DMS 273 treated with DMSO at 0.1 percent for 48 hours (cell line): Measurements from ENCODE around the gene ITIH1.

Source experiments
- DNase-seq: peaks from one replicate; lab custom pipeline; 2025; lab: John Stamatoyannopoulos, UW

The ITIH1 gene

DNA sequence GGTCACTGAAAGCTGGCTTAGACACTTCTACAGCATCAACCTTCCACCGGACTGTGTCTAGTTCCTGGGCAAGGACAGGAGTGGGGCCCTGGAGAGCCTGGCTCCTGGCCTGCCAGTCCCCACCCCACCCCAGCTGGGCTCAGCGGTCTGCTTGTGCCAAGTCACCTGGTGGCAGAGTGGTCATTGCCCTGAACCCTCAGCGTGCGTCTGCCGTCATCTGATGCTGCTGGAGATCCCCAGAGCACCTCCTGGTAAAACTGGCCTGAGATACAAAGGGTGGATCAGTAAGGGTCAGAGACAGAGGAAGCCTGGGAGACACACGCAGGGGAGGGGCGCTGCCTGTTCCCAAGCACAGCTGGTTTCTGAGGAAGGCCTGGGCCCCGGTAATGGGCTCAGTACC lies 36.4 kb downstream of the ITIH1 start:
- no peak for DNase-seq

DNA sequence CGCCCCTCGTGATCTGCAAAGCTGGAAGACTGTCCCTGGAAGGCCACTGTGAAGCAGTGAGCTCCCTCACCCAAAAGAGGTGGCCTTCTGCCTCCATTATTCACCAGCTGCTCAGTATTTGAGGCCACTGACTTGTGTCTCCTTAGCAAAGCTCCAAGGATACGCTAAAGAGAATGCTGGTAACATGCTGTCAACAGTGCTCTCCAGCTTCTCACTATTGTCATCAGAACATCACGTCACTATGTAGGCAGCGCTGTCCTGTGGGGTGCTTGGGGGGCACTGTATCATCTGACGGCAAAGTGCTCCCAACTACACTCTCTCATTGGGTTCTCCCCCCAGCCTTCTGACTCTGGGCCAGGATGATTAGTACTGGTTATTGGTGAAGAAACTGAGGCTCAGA lies 38.8 kb downstream of the ITIH1 start:
- no peak for DNase-seq

- DNase-seq: no peak
Observed at GRCh38 chr3:52816654-52817053, 39.3 kb downstream of the ITIH1 start.

GRCh38 chr3:52817221-52817620 lies 39.8 kb downstream of the ITIH1 start:
- no peak for DNase-seq

DNA sequence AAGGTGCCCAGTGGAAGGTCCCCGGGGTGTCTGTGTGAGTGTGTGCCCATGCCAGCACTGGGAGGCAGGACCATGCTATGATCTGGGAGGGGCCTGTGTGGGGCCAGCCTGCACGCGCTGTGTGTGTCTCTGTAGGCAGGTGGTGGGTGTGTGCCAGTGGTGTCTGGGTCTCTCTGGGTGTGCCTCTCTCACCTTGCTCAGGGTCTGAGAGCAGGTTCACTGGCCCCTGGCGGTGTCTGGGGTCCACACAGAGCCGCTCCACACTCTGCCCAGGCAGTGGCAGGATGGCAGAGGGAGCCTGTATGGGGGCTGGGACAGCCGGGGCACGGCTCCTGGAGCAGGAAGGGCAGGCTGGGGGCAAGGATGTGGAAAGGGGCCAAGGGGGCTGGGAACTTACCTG lies 40.5 kb downstream of the ITIH1 start:
- DNase-seq: no peak

DNA sequence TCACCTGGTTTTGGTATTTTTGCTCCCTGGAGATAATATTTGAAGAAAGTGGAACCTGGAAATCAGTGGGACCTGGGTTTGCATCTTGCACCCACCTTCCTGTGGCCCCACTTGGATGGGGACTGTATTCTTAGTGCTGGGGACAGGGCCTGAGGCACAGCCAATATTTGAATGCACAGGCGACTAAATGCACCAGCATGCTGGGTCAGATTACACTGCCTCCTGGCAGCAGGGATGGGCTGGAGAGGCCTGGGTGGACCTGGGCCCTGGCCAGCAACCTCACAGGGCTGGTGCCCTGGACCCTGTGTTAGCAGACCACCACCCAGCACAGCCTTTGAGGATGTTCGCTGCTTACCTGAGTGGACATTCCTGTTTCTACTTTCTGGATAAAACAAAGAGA lies 42.5 kb downstream of the ITIH1 start:
- no peak for DNase-seq

DNA sequence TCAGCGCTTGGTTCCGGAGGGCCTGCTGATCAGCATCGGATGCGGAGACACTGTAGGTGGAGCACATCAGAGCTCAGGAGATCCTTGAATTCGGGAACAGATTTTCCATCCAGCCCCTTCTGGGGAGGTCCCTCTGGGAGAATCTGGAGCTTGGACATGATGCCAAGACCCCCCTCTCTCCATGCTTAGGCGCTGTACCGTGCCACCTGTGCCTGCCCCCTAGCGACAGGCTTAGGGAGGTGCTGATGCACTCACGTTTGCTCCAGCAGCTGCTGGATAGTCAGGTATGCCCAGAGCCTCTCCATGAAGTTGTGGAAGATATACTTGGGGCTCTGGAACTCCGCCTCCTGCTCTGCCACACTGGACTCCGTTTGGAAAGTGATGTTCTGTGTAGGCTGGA lies 43.3 kb downstream of the ITIH1 start:
- DNase-seq: no peak

- no peak for DNase-seq
Observed at GRCh38 chr3:52822363-52822762, 45.0 kb downstream of the ITIH1 start.

DNA sequence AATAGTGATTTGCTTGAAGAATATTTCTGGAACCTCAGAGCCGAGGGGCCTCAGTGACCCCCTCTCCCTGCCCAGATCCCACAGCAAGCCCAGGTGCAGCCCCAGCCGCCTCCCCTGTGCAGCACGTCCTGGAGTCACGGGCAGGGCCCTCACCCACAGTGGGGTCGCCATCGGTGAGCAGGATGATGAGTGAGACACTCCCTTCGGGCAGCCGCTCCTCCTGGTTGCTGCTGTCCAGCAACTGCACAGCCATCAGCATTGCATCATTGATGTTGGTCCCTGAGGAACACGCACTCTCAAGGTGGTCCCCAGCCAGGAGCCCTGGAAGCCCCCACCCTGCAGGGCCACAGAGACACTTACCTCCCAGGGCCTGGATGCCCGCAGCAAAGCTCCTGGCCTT lies 46.6 kb downstream of the ITIH1 start:
- no peak for DNase-seq

GRCh38 chr3:52827441-52827840 lies 50.0 kb downstream of the ITIH1 start:
- DNase-seq: no peak

GRCh38 chr3:52827866-52828376 lies 50.5 kb downstream of the ITIH1 start:
- no peak for DNase-seq

DNA sequence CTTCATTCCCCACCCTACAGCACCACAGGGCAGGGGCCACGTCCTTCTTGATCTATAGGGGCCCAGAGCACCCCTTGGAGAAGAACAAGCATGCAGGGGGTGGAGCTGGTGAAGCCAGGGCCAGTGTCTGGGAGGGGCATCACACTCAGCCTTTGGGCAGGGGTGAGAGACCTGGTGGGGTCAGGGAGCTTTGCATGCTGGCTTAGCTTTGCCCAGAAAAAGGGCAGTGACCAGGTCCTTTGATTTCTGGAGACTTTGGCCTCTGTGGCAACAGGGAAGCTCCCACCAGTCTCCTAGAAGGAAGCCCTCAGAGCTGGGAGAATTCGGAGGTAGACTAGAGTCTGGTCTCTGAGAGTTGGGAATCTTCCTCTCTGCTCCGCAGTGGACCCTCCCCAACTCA lies 52.1 kb downstream of the ITIH1 start:
- no peak for DNase-seq

GRCh38 chr3:52829906-52830463 lies 52.6 kb downstream of the ITIH1 start:
- no peak for DNase-seq

DNA sequence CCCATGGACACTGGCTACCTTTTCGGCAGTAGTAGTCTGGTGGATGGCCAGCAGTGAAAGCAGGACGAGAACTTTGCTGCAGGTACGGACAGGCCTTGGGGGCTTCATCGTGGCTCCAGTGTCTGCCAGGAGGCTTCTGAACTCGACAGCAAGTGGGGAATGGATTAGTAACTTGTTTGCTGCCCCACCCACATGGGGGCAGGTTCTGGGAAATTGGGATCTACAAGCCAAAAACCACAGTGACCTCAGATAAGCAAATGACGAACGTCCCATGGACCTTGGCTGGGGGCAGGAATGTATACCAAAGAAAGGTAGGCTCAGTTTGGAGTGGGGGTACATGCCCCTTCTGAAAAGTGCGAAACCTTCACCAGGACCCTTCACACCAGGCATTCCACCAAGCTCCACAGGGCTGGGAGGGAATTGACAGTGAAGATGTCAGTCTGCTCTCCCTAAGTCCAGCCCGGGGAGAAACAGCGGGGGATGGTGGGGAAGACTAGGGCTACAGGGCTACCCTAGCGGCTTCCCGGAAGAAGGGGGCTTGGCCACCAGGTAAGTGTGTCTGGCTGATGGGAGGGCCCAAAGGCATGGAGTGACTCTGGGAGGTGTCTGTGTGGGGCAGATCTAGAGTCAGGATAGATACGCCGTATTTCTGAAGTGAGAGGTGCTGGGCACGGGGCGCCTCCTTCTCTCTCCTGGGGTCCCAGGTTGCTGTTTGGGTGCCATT lies 53.3 kb downstream of the ITIH1 start, which contains the start of gene ITIH4:
ITIH4 (minus strand) TSS at position 138 of the 724 bp plus-strand sequence; CDS start at position 108, 30 bp downstream.
- no peak for DNase-seq

- peak; percentile 55 for DNase-seq
Observed at GRCh38 chr3:52831500-52832301, 54.3 kb downstream of the ITIH1 start.

- DNase-seq: no peak
Observed at GRCh38 chr3:52833202-52833601, 55.8 kb downstream of the ITIH1 start.

DNA sequence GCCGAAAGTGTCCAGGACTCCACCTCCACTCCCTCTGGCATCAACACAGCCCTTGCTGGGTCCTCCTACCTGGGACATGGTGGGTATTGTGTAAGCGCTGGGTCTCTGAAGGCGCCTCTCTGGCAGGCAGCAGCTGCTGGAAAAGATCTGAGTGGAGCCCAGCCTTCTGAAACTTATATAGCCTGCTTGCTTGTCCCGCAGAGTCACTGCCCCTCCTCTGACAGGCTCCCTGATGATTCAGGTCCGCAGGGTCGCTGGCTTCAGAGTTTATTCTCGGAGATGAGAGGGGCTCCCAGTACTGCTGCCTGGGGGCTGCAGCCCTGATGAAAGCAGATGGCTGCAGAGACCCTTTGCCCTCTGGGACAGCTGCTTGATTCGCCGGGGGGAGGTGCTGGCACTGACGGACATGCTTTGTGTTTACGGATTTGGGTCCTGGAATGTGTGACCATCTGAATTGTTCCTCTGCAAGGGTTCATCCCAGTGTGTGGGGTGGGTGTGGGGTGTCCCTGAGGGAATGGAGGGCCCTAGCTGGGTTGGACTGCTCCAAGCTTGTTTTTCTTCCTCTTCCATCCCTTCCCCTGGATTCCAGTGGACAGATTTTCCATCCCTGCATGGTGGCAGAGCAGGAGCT lies 57.6 kb downstream of the ITIH1 start, which contains the start of gene MUSTN1:
MUSTN1 (minus strand) TSS at position 149 of the 631 bp plus-strand sequence; CDS start at position 78, 71 bp downstream.
- DNase-seq: no peak

DNA sequence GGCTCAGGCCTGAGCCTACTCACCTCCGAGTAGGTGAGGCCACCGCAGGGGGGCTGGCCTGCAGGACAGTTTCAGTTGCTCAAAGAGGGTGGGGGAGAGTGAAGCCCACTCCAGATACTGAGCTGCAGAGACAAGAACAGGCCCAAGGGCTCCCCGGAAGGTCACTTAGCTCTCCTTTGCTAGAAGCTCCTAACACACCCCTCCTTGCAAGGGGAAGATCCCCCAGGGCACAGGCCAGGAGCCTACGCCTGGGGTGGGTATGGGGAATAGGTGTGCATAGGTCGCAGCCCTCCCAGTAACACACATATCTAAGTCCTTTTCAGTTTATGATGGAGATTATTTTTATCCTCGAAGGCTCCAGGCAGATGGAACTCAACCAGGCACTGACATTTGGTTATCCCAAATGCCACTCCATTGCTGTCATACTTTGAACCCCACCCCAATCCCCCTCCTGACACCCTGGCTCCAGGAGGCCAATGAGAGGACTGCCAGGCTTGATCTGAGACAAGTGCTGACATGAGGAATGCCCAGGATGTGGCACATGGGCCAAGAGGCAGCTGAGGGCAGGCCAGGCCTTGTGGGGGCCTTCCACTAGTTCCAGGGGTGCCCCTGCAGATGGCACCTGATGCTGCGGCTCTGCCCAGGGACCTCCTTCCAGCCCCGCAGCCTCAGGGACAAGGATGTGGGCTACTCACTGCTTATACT lies 58.5 kb downstream of the ITIH1 start:
- no peak for DNase-seq

DNA sequence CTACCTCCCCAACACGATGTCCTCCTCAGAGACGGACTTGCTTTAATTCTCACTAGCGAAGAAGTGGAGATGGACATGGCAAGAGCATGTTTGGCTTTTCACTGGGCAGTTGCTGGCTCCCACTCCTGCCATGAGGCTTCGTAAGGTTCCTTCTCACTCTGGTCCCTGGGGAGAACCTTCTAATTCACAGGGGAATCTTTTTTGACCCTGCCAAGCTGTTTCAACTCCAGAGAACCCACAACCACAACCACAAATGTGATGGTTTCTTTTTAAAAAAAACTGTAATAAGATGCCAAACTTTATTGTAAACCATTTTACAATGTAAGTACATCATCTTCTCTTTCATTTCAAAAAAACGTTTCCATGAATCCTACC lies 59.1 kb downstream of the ITIH1 start:
- DNase-seq: no peak

GRCh38 chr3:52836986-52837385 lies 59.6 kb downstream of the ITIH1 start:
- no peak for DNase-seq

DNA sequence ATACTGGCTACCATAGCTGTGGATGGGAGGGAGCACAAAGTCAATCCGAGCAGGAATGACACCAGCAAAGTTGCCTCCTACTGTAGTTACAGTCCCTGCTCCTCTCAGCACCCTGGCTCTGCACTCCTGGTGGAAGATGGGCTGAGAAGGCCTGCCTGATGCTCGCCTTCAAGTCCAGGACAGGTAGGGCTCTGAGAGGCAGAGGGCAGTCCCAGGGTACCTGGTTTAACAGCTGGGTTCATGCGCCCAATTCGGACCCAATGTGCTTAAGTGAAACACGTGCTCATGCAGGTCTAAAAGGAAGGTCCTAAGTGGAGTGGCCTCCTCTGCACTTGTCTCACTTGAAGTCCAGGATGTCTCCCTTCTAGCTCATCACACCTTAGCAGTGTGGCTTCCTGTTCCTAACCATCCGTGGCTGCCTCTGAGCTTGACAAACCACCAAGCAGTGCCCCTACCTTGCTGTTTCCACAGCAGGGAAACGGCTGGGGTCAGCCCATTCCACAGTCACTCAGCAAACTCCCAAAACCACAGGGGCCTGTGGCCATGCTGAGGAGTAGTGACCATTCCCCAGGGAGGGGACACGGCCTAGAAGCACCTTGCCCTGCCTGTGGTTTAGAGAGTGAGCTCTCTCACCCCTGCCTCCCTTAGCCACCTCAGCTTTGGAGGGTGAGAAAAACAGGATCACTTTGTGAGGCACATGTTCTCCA lies 61.3 kb downstream of the ITIH1 start:
- DNase-seq: no peak
